ENCODE results near the gene SLC35A4.

The SLC35A4 gene

DNA sequence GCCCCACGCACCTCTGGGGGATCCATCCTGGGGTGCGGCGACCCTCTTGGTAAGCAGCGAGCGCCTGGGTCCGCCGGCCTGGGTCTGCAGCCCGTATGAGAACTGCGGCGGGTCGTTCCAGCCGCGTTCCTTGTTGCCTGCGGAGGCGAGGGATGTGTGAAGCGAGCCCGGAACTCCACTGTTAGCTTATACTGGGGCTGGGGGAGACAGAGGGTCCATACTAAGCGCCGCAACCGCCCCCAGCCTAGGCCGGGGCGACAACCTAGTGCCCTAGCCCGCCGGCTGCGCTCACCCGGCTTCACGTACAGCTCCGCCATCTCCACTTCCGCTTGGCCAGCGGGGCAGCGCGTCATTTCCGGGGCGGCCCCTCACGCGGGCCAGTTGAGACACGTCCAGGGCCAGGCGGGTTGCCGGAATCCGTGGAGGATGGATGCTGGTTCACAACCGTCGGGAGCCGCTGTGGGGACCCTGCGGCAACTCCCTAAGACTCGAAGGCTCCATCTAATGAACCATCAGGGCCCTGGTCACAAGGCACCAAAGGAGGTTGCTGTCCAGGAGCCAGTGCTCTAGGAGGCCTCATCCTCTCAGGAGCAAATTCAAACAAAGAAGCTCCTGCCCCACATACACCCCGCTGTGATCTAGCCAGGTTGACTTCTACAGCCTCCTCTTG is 7.4 kb upstream of the SLC35A4 start, which contains the start of gene SRA1:
Gene SRA1, minus strand, starts transcription at position 338 of the 670 bp plus-strand sequence. Its CDS starts 21 bp downstream, at position 317.
- in situ Hi-C loops (cut with MboI; ENCODE audit: low sequenced_read_pairs) = loop anchor here (25.0 kb wide), 1 partner anchor 1055 kb away; the partner anchor contains the start of gene DIAPH1

DNA sequence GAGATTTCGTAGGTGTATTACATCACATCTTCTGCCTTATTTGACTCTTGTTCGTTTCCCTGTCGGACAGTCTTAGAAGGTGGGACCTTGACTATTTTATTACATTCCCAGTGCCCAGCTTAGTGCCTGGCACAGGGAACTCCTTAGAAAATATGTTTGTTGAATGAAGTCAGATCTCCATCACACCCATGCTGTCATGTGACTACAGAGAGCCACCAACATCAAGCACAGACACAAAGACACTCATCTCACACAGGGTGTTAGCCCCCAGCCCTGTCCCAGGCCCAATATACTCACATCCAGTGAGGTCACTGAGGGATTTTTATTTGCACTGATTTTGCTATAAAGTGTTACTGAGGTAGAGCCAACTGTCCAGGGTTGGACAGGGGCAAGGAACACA is 6.7 kb upstream of the SLC35A4 start:
- in situ Hi-C loops (cut with MboI; ENCODE audit: low sequenced_read_pairs) = loop anchor here (25.0 kb wide), 1 partner anchor 1054 kb away; the partner anchor contains the start of gene DIAPH1

DNA sequence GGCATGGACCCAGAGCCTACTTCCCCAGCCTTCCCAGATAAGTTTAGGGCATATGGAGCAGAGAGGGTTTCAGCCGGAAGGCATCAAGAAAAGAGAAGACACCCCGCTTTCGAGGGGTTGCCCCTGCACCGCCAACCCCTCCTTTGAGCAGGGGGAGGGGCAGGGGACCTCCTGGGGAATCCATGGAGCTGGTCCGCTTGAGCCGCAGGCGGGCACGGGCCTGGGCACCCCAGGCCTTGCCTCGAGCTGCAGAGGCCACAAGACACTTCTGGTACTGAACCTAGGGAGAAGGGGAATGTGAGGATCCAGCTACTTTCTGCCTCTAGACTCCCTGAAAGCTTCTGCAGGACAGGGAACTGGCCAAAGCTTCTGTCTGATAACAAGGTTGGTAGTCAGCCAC is 6.1 kb upstream of the SLC35A4 start:
- in situ Hi-C loops (cut with MboI; ENCODE audit: low sequenced_read_pairs) = loop anchor here (25.0 kb wide), 1 partner anchor 1054 kb away; the partner anchor contains the start of gene DIAPH1

DNA sequence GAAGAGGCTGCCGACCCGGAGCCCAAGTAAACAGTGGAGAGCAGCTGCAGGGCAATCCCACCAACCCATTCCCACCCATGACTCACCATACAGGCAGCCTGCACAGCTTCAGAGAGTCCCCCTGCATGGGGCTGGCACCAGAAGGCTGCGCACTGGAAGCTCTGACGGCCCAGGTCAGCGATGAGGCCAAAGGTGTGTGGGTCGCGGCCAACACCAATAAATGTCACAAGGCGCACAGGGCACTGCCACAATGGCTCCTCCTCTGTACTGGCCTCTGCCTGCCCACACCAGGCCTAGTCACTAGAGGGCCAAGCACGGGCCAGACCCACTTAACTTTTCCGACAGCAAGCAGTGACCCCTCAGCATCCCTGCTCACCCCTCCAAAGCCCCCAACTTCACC is 4.4 kb upstream of the SLC35A4 start:
- in situ Hi-C loops (cut with MboI; ENCODE audit: low sequenced_read_pairs) = loop anchor here (10.0 to 25.0 kb wide), 2 partner anchors 145 to 1052 kb away; partner anchors contain the start of genes DIAPH1 and ZMAT2

DNA sequence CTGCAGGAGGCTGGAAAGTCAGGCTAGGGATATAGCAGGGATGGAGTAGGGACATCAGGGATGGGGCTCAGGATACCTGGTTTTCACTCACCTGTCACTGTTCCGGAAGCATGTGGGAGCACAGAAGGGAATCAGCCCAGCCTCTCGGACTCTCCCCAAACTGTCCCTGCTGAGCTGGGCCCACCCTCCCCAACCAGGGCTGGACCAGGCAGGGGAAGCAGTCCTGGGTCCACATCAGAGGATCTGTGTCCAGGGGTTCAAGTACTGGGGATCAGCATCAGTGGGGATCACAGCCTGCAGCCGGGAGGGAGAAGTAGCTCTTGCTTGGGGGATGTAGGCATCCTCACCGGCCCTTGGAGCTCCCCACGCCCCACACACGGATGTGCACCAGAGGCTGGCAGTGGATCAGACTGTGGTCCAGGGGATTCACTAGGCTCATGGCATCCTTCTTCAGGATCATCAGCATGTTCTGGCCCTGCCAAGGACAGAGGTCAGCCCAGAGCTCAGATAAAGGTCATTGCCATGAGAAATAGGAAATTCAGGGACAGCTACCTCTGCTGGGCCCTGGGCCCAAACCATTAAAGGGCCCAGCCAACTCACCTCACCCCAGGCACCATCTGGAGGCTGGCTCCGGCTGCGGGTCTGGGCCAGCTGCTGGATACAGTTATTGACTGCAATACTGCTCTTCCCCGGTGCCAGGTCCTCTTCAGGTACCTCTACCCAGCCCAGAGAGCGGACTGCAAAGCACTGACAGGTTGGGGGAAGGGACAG is 2.7 kb upstream of the SLC35A4 start:
- in situ Hi-C loops (cut with MboI; ENCODE audit: low sequenced_read_pairs) = loop anchor here (10.0 to 25.0 kb wide), 2 partner anchors 143 to 1050 kb away; partner anchors contain the start of genes DIAPH1 and ZMAT2

DNA sequence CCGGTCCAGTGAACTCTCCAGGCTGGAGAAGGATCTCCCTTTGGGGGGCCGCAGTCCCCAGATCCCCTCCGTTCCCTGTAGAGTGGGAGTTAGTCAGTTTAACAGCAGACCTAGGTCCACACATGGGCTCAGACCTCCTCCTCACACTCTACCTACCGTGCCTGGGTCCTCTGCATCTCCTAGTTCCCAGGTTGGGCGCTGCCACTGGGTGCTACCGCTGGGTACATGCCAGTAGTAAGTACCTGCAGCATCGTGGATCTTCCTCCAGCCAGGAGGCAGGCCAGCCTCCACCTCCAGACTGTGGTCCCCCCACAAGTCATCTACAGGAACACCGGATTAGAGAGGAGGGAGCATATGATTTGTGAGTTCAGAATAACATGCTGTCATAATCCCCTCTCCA is 1.0 kb upstream of the SLC35A4 start:
- in situ Hi-C loops (cut with MboI; ENCODE audit: low sequenced_read_pairs) = loop anchor here (10.0 to 25.0 kb wide), 2 partner anchors 141 to 1049 kb away; partner anchors contain the start of genes DIAPH1 and ZMAT2

DNA sequence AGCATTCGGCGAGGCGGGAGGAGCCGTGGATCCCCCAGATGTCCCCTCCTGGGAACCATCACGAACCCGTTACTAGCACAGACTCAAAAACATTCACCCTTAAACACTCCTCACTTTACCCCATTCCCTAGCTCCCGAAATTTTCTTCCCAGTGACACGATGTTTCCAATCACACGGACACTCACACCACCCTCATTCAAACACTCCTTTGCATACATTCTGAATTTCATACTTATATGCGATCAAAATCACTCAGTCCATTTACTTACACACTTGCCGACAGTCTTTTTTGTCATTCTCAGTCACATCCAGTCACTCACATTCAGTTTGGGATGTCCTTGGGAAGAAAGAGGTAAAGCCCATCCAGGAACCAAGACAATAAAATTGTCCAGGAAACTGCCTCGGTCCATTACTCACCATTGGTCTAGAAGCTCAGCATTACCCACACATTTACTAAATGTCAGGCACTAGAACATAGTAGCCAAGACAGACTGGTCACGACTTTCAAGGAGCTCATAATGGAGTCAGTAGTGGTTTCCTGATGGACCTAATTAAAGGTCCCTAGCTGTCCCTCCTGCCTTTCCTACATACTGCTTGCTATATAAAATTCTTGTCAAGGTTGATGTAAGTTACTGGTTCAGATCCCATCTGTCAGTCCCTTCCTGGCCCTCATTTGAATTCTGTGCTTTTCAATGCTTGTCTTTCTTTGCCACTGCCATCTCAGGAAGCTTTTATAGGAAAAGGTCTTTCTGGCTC is 574 bp downstream of the SLC35A4 start:
- in situ Hi-C loops (cut with MboI; ENCODE audit: low sequenced_read_pairs) = loop anchor here (10.0 to 25.0 kb wide), 2 partner anchors 140 to 1047 kb away; partner anchors contain the start of genes DIAPH1 and ZMAT2

DNA sequence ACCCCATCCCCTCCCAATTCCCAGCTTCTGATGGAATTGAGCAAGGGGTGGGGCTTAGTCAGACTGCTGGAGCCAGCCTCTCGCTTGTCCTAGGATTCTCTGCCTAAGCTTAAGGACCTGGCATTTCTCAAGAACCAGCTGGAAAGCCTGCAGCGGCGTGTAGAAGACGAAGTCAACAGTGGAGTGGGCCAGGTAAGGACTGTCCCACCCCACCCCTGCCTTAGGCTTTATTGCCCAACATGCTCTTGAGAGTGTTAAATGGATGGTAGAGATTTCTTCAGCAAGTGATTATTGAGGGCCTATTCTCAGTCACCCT is 1.1 kb downstream of the SLC35A4 start:
- in situ Hi-C loops (cut with MboI; ENCODE audit: low sequenced_read_pairs) = loop anchor here (10.0 to 25.0 kb wide), 2 partner anchors 139 to 1047 kb away; partner anchors contain the start of genes DIAPH1 and ZMAT2

DNA sequence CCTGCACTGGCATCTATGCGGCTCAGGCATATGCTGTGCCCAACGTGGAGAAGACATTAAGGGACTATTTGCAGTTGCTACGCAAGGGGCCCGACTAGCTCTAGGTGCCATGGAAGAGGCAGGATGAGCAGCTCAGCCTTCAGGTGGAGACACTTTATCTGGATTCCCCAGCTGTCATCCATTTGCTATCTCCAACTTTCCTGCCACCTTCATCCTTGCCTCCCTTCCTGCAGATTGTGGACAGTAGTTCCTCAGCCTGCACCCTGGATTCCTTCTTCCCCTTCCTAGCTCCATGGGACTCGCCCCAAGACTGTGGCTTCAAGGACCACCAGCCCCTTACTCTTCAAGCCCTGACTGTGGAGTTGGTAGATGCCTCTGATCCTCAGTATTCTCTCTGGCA is 2.0 kb downstream of the SLC35A4 start:
- in situ Hi-C loops (cut with MboI; ENCODE audit: low sequenced_read_pairs) = loop anchor here (10.0 to 25.0 kb wide), 2 partner anchors 138 to 1046 kb away; partner anchors contain the start of genes DIAPH1 and ZMAT2

DNA sequence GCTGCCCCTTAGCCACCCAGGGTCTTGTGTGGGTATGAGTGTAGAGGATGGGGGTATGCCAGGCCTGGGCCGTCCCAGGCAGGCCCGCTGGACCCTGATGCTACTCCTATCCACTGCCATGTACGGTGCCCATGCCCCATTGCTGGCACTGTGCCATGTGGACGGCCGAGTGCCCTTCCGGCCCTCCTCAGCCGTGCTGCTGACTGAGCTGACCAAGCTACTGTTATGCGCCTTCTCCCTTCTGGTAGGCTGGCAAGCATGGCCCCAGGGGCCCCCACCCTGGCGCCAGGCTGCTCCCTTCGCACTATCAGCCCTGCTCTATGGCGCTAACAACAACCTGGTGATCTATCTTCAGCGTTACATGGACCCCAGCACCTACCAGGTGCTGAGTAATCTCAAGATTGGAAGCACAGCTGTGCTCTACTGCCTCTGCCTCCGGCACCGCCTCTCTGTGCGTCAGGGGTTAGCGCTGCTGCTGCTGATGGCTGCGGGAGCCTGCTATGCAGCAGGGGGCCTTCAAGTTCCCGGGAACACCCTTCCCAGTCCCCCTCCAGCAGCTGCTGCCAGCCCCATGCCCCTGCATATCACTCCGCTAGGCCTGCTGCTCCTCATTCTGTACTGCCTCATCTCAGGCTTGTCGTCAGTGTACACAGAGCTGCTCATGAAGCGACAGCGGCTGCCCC is 2.6 kb downstream of the SLC35A4 start:
- in situ Hi-C loops (cut with MboI; ENCODE audit: low sequenced_read_pairs) = loop anchor here (10.0 to 25.0 kb wide), 2 partner anchors 138 to 1045 kb away; partner anchors contain the start of genes DIAPH1 and ZMAT2

DNA sequence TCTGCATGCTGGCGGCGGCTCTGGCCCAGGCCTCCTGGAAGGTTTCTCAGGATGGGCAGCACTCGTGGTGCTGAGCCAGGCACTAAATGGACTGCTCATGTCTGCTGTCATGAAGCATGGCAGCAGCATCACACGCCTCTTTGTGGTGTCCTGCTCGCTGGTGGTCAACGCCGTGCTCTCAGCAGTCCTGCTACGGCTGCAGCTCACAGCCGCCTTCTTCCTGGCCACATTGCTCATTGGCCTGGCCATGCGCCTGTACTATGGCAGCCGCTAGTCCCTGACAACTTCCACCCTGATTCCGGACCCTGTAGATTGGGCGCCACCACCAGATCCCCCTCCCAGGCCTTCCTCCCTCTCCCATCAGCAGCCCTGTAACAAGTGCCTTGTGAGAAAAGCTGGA is 3.2 kb downstream of the SLC35A4 start:
- in situ Hi-C loops (cut with MboI; ENCODE audit: low sequenced_read_pairs) = loop anchor here (10.0 to 25.0 kb wide), 2 partner anchors 137 to 1044 kb away; partner anchors contain the start of genes DIAPH1 and ZMAT2

DNA sequence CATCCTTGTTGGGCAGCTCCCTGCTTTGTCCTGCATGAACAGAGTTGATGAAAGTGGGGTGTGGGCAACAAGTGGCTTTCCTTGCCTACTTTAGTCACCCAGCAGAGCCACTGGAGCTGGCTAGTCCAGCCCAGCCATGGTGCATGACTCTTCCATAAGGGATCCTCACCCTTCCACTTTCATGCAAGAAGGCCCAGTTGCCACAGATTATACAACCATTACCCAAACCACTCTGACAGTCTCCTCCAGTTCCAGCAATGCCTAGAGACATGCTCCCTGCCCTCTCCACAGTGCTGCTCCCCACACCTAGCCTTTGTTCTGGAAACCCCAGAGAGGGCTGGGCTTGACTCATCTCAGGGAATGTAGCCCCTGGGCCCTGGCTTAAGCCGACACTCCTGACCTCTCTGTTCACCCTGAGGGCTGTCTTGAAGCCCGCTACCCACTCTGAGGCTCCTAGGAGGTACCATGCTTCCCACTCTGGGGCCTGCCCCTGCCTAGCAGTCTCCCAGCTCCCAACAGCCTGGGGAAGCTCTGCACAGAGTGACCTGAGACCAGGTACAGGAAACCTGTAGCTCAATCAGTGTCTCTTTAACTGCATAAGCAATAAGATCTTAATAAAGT is 3.9 kb downstream of the SLC35A4 start:
- in situ Hi-C loops (cut with MboI; ENCODE audit: low sequenced_read_pairs) = loop anchor here (10.0 to 25.0 kb wide), 2 partner anchors 136 to 1044 kb away; partner anchors contain the start of genes DIAPH1 and ZMAT2

DNA sequence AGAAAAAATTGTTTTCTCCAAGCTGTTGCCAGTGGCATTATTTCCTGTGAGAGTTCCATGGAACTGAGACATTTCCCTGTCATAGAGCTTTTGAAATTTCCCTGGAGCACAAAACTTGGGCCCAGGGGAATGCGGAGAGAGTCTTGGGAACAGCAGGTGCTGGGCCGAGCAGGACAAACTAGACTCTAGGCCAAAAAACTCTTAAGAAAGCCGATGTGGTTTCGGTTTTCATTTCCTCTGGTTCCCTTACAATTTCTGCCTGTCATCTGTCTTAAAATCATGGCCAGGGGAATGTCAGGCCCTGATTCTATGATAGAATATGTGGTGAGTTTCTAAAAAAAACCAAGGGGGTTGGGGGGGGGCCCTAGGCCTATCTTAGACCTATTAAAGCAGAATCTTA is 4.6 kb downstream of the SLC35A4 start:
- in situ Hi-C loops (cut with MboI; ENCODE audit: low sequenced_read_pairs) = loop anchor here (10.0 to 25.0 kb wide), 2 partner anchors 136 to 1043 kb away; partner anchors contain the start of genes DIAPH1 and ZMAT2

DNA sequence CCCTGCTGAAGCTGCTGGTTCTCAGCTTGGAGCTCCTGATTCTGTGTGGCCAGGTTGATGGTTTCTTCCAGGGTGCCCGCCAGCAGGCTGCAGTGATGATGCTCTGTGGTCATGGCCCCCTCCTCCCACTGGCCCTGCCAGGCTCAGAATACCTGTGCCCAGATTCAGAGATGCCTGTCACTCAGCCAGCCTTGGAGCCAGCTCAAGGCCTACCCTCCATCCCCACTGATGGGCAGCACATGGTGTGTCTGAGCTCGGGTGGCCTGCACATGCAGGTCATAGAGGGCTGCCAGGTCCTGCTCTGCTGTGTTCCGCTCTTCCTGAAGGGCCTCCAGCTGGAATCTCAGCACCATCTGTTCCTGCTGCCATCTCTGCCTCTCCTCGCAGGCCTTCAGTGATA is 5.4 kb downstream of the SLC35A4 start:
- in situ Hi-C loops (cut with MboI; ENCODE audit: low sequenced_read_pairs) = loop anchor here (10.0 to 25.0 kb wide), 2 partner anchors 65 to 1042 kb away; partner anchors contain the start of genes CD14, DIAPH1 and TMCO6

DNA sequence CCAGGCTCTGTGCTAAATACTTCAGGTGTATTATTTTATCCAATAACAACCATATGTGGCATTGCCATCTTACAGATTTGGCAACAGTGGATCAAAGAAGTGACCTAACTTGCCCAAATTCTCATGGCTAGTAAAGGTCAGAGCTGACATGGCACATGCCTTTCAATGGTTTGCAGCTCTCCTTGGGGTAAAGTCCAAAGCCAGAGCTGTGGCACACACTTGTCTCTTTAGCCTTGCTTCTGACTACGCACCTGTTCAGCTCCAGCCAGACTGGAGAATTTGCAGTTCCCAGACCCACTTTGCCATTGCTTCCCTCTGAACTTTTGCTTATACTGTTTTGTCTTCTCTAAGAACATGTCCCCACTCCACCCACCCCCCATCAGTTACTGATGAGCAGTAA is 5.9 kb downstream of the SLC35A4 start:
- in situ Hi-C loops (cut with MboI; ENCODE audit: low sequenced_read_pairs) = loop anchor here (10.0 to 25.0 kb wide), 2 partner anchors 64 to 1042 kb away; partner anchors contain the start of genes CD14, DIAPH1 and TMCO6

DNA sequence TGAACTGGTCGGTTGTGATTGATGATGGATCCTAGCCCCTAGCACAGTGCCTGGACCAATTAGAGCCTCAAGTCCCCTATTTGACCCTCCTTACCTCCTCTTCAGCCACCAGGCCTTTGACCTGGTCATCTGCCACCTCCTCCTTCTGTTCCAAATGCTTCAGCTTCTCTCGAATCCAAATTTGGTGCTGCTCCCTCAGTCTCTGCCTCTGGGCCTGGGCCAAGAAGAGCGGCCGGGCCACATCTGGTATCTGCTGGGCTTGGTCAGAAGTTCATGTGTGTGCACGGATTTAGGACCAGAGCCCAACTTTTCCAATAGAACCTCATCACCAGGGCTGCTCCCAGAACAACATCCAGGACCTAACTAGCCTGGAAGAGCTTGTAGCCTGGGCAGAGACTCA is 6.5 kb downstream of the SLC35A4 start:
- in situ Hi-C loops (cut with MboI; ENCODE audit: low sequenced_read_pairs) = loop anchor here (10.0 to 25.0 kb wide), 2 partner anchors 64 to 1041 kb away; partner anchors contain the start of genes CD14, DIAPH1 and TMCO6

DNA sequence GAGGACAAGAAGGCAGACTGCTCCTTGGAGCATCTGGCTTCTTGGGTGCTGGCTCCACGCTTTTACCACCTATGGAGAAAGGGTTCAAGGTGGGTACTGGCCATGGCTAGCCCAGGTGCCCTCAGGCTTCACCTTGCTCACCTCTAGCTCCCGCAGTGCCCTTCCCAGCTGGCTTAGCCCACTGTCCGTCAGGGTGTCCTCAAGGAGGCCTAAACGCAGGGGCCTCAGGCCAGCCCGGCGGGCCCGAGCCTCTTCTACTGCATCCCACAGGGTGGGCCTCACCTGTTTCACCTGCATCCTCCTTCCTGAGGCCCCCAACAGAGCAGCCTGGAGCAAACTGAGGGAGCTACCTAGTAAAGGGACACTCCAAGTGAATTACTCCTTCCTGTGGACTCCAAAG is 9.1 kb downstream of the SLC35A4 start:
- in situ Hi-C loops (cut with MboI; ENCODE audit: low sequenced_read_pairs) = loop anchor here (10.0 to 25.0 kb wide), 2 partner anchors 61 to 1039 kb away; partner anchors contain the start of genes CD14, DIAPH1 and TMCO6

DNA sequence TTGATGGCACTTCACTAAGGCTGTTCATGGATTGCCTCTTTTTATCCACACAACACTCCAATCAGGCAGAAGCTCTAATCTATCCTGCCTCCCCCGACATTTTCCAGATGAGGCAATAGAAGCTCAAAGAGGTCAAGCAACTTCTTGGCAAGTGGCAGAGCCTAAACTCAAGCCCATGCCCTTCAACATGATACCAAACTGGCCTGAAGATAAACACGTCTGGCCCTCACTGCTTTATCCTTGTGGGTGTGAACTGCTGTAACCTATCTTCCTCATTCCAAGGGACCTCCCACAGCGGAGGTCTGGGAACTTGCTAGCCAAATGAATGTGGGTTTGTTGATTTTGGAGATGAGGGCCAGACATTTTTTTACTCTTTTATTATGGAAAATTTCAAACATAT is 9.5 kb downstream of the SLC35A4 start:
- in situ Hi-C loops (cut with MboI; ENCODE audit: low sequenced_read_pairs) = loop anchor here (10.0 to 25.0 kb wide), 2 partner anchors 61 to 1038 kb away; partner anchors contain the start of genes CD14, DIAPH1 and TMCO6

DNA sequence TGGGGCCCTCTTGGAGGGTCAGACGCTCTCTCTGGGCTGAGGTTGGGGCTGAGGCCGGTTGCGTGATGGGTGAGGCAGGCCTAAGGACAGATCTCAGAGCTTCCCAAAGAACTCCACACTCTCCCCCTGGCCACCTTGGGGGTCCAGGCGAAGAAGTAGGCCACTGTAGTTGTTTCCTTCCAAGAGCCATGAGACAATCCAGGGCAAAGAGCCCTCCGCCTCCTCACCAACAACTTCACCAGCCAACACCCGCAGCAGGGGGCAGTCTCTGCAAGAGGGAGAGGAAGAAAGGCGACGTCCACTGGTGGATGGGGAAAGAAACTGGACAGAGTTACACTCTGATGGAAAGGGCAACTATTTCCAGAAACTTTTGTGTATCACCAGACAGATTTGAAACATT is 10.7 kb downstream of the SLC35A4 start:
- in situ Hi-C loops (cut with MboI; ENCODE audit: low sequenced_read_pairs) = loop anchor here (10.0 kb wide), 1 partner anchor 59 kb away; the partner anchor contains the start of genes CD14 and TMCO6

Data from HL-60/S4 (cell line).